ENCODE results near the gene NPFFR1.

- TF ChIP-seq POLR2A (IDR thresholded peaks at IDR 0.05; ENCODE audit: low read depth, low read length) (no peak), POLR2AphosphoS5 (IDR thresholded peaks at IDR 0.05; ENCODE audit: low read depth, low read length) (no peak), TAF1 (IDR thresholded peaks at IDR 0.05; ENCODE audit: low read depth, low read length) (no peak), PAX5 (IDR thresholded peaks at IDR 0.05; ENCODE audit: insufficient read depth, low read length, severe bottlenecking) (no peak)
These were observed 17.7 kb downstream of the NPFFR1 start for GRCh38 chr10:70266056-70266455.

Measured in GM12891 (cell line).